Esophagus muscularis mucosa (tissue), 4 donors: ENCODE data around the gene MDM2. TPM values are rescaled to one million over a fixed set of nuclear protein-coding genes. Genes with fewer than 3 reads are reported as not detected.
"Not testable (repeated sequence)": the region's sequence is repeated elsewhere in the genome, so short reads cannot be mapped to it uniquely, and the experiment has no call there.

ENCODE experiments used
- DNase-seq: peaks from one replicate; pipeline ENCODE4 v3.0.0-alpha.2; 2017; ENCODE audit errors: extremely low spot score
- H3K27ac ChIP-seq, 4 donors: fragments of 200-600 bp; sonication (generic); replicated peaks in 1 of 4; 1 replicate in 3 of 4; 2 replicates in 1 of 4; pipeline ENCODE4 v1.5.1; 2016 to 2019; ENCODE audit warnings: mild to moderate bottlenecking in 1 of 4
- H3K27me3 ChIP-seq, 4 donors: fragments of 200-600 bp; sonication (generic); one replicate each; pipeline versions ENCODE4 v1.5.1 to v1.6.0; 2016 to 2019
- H3K36me3 ChIP-seq, 4 donors: fragments of 200-600 bp; sonication (generic); one replicate each; pipeline ENCODE4 v1.5.1; 2016 to 2019
- H3K4me1 ChIP-seq, 4 donors: fragments of 200-600 bp; sonication (generic); one replicate each; pipeline ENCODE4 v1.5.1; 2016 to 2019
- H3K4me3 ChIP-seq, 4 donors: fragments of 200-600 bp; sonication (generic); 1 replicate in 2 of 4; 2 replicates in 2 of 4; pipeline ENCODE4 v1.5.1; 2016 to 2019; ENCODE audit warnings: mild to moderate bottlenecking in 4 of 4, moderate library complexity in 1 of 4
- H3K9me3 ChIP-seq, 4 donors: fragments of 200-600 bp; sonication (generic); 1 replicate in 3 of 4; 2 replicates in 1 of 4; pipeline ENCODE4 v1.5.1; 2016 to 2019
- EP300 ChIP-seq: sonication (generic); formaldehyde crosslinking; IDR thresholded peaks from one replicate; pipeline ENCODE4 v1.6.1; 2017; ENCODE audit warnings: antibody characterized with exemption
- POLR2A ChIP-seq: fragments of 450-650 bp; IDR thresholded peaks from one replicate; pipeline ENCODE4 v1.6.1; 2017; ENCODE audit warnings: antibody characterized with exemption, moderate library complexity, mild to moderate bottlenecking, low read depth
- POLR2AphosphoS5 ChIP-seq, 2 donors: sonication (generic); formaldehyde crosslinking; IDR thresholded peaks; one replicate each; pipeline ENCODE4 v1.6.1; 2017; ENCODE audit warnings: antibody characterized with exemption in 2 of 2
- WGBS: methylation state at CpG from one replicate; pipeline ENCODE4 v1.1.5; 2018; 5-methylcytosine and 5-hydroxymethylcytosine counted together
- intact Hi-C: fragments of 100-400 bp; cut with DNase I; formaldehyde crosslinking; loops from one replicate; pipeline ENCODE4 v1.15.1; 2023
- total RNA-seq, 4 donors: library from RNA; depleted of rRNA; stranded (reverse); fragments of >200 nt; gene quantifications; one replicate each; pipeline versions ENCODE4 v1.1.0 to v1.2.1, GENCODE V29; 2016
- TF ChIP-seq, protein P1 (sequence below), 3 experiments: fragments of 200-600 bp in 2 of 3; fragments of 450-650 bp in 1 of 3; sonication (generic) in 2 of 3; IDR thresholded peaks; one replicate each; pipeline ENCODE4 v1.5.1; 2017 to 2019; ENCODE audit warnings: antibody characterized with exemption in 3 of 3, mild to moderate bottlenecking in 2 of 3, moderate library complexity in 1 of 3

MDM2 gene
- total RNA-seq, 4 donors from 2014 or later: 33.3 to 47.2 (median 40.0) TPM

DNA sequence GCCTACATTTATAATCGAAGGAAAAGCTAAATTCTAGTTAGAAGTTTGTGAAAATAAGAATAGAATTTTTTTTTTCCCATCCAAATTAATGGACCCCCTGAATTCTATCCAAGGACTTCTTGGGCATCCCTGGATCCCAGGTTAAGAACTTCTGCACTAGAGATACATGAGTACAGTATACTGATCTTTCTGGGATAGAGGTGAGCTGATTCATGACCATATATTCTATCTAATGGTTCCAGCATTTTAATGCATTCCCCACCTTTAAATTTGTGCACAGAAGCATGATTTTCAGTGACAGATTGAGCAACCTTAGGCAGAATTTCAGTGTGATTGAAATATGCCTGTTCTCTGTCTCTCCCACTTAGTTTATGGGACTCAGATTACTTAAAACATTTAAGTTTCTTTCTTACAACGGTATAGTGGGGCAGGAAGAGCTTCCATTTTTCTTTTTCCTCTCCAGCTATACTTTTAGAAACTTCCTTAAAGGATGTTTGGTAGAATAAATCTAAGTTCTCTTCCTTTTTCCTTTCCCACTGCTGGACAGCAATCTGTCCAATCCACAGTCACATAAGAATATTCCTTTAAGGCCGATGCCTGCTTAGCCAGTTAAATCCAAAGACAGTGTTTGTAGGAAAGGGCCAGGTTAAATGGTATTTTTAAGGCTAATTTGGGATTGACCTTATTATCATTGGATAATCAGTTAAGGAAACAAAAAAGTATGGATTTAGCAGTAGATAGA, 6.7 kb downstream of the MDM2 start:
- 82% methylated on average over 3 of the region's 3 CpGs for WGBS

DNA sequence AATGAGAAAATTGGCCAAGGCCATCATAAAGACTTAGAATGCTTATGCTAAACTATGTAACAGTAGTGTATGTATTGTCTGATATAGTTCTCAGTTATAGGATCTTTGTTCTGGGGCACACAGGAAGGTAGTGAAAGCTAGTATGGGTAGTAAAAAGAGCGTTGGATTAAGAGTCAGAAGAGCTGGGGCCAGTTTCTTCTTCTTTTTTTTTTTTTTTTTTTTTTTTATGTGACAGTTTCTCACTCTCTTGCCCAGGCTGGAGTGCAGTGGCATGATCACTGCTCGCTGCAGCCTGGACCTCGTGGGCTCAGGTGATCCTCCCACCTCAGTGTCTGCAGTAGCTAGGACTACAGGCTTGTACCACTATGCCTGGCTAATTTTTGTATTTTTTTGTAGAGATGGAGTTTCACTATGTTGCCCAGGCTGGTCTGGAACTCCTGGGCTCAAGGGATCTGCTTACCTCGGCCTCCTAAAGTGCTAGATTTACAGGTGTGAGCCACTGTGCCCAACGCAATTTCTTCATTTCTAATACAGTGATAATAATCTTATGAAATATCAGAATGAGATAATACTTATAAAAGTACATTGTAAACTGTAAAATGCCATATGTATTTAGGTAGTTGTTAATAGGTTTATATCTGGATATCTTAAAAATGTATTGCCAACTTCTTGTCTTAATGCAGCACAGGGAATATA, 7.4 kb downstream of the MDM2 start:
- Histone ChIP-seq H3K36me3 (peaks cover 34 to 89% (median 64%) of the 10 kb centered on the region in 4 donors), H3K9me3 (no peaks in the 10 kb centered on the region), H3K27ac (no peak overlapping the region), H3K4me3 (no peak overlapping the region), H3K27me3 (no peaks in the 10 kb centered on the region), H3K4me1 (peaks cover 10 to 45% (median 42%) of the 10 kb centered on the region in 4 donors)
- intact Hi-C loops: no loop called here
- WGBS: 66% methylated on average over 5 of the region's 5 CpGs
- TF ChIP-seq, protein P1, sequence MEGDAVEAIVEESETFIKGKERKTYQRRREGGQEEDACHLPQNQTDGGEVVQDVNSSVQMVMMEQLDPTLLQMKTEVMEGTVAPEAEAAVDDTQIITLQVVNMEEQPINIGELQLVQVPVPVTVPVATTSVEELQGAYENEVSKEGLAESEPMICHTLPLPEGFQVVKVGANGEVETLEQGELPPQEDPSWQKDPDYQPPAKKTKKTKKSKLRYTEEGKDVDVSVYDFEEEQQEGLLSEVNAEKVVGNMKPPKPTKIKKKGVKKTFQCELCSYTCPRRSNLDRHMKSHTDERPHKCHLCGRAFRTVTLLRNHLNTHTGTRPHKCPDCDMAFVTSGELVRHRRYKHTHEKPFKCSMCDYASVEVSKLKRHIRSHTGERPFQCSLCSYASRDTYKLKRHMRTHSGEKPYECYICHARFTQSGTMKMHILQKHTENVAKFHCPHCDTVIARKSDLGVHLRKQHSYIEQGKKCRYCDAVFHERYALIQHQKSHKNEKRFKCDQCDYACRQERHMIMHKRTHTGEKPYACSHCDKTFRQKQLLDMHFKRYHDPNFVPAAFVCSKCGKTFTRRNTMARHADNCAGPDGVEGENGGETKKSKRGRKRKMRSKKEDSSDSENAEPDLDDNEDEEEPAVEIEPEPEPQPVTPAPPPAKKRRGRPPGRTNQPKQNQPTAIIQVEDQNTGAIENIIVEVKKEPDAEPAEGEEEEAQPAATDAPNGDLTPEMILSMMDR (IDR thresholded peaks at IDR 0.05): no peak
- no peak for DNase-seq

More for the DNA sequence above, 6.7 kb downstream of the MDM2 start:
- intact Hi-C loops: no loop called here
- TF ChIP-seq, protein P1 (IDR thresholded peaks at IDR 0.05): no peak
- TF ChIP-seq POLR2A: no peak
- no peak for DNase-seq
- Histone ChIP-seq H3K9me3 (no peaks in the 10 kb centered on the region), H3K27ac (no peak overlapping the region), H3K4me1 (peaks cover 10 to 50% (median 48%) of the 10 kb centered on the region in 4 donors), H3K27me3 (no peaks in the 10 kb centered on the region), H3K36me3 (peaks cover 29 to 89% (median 68%) of the 10 kb centered on the region in 4 donors), H3K4me3 (no peak overlapping the region)

DNA sequence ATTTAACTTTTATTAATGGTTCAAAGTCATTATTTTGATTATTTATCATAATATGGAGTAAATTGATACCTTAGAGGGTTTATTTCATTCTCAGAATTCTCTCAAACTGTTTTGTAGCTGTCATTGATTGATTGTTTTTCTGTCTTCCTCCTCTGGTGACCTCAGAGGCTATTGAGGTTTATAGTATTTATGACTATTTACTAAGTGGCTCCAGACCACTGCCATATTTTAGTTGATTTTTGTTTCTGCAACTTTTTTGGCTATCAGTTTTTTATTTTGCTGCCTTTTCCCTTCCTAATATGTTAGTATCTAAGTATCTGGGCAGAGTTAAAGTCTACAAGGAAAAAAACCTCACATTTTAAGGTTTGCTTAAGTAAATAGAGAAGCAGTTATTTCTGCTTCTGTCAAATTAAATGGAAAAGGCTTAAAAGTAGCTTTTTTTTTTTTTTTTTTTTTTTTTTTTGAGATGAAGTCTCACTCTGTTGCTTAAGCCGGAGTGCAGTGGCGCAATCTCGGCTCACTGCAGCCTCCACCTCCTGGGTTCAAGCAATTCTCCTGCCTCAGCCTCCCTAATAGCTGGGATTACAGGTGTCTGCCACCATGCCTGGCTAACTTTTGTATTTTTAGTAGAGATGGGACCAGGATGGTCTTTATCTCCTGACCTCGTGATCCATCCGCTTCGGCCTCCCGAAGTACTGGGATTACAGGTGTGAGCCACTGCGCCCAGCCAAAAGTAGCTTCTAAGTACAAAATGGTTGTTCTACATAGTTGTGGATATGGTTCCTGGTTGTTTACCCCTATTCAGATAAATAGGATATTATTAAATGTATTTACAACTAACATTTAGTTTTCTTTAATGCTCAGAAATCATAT, 8.2 kb downstream of the MDM2 start:
- Histone ChIP-seq H3K4me1 (peaks cover 10 to 37% (median 35%) of the 10 kb centered on the region in 4 donors), H3K9me3 (no peaks in the 10 kb centered on the region), H3K4me3 (no peak overlapping the region), H3K36me3 (peaks cover 36 to 89% (median 67%) of the 10 kb centered on the region in 4 donors), H3K27ac (no peak overlapping the region), H3K27me3 (no peaks in the 10 kb centered on the region)
- intact Hi-C loops: no loop called here
- no peak for DNase-seq
- TF ChIP-seq POLR2AphosphoS5 (IDR thresholded peaks at IDR 0.05): no peak
- 97% methylated on average over 8 of the region's 8 CpGs for WGBS

DNA sequence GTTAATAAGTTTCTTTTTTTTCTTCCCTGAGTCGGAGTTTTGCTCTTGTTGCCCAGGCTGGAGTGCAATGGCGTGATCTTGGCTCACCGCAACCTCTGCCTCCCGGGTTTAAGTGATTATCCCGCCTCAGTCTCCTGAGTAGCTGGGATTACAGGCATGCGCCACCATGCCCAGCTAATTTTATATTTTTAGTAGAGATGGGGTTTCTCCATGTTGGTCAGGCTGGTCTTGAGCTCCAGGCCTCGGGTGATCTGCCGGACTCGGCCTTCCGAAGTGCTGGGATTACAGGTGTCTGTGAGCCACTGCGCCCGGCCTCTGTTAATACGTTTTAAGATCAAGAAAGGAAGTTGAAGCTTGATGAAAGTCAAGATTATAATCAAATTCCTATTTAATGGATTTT, 11.5 kb downstream of the MDM2 start:
- H3K4me1 ChIP-seq: peaks cover 0 to 24% (median 19%) of the 10 kb centered on the region in 4 donors
- peaks cover 43 to 92% (median 77%) of the 10 kb centered on the region in 4 donors for H3K36me3 ChIP-seq
- H3K4me3 ChIP-seq, H3K27ac ChIP-seq, DNase-seq, intact Hi-C loops, H3K27me3 ChIP-seq, H3K9me3 ChIP-seq: not testable (repeated sequence)
- WGBS: 95% methylated on average over 13 of the region's 13 CpGs

DNA sequence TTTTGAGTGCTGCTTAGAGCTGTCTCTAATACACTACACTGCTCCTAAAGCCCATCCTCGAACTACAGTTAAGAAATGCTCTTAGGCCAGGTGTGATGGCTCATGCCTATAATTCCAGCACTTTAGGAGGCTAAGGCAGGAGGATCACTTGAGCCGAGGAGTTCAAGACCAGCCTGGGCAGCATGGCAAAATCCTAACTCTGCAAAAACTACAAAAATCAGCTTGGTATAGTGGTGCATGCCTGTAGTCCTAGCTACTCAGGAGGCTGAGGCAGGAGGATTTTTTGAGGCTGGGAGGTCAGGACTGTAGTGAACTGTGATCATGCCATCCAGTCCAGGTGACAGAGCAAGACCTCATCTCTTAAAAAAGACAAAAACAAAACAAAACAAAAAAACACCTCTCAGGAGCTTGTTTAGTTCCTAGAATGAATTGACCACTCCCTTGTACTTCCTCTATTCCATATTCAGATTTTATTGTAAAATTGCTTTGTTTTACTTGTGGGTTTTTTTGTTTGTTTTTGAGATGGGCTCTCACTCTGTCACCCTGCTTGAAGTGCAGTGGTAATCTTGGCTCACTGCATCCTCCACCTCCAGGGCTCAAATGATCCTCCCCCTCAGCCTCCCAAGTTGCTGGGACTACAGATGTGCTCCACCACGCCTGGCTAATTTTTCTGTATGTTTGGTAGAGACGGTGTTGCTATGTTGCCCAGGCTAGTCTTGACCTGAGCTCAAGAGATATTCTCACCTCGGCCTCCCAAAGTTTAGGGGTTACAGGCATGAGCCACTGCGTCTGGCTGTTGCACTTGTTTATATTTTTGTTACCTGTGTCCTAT, 13.6 kb downstream of the MDM2 start:
- intact Hi-C loops: no loop called here
- Histone ChIP-seq H3K27ac (no peak overlapping the region), H3K36me3 (peaks cover 59 to 96% (median 83%) of the 10 kb centered on the region in 4 donors), H3K4me3 (no peak overlapping the region), H3K9me3 (no peaks in the 10 kb centered on the region), H3K4me1 (peaks cover 0 to 9% (median 7%) of the 10 kb centered on the region in 4 donors), H3K27me3 (no peaks in the 10 kb centered on the region)
- no peak for TF ChIP-seq POLR2AphosphoS5 (IDR thresholded peaks at IDR 0.05)
- no peak for TF ChIP-seq POLR2A
- TF ChIP-seq EP300: no peak
- TF ChIP-seq, protein P1 (IDR thresholded peaks at IDR 0.05): no peak
- WGBS: 90% methylated on average over 5 of the region's 6 CpGs
- no peak for DNase-seq
